ENCODE data around the gene FOXP1. TPM values are rescaled to one million over a fixed set of nuclear protein-coding genes. Genes with fewer than 3 reads are reported as not detected.

Gene FOXP1
- total RNA-seq, 2 donors from 2014 or later: 41.7 to 94.3 TPM

DNA sequence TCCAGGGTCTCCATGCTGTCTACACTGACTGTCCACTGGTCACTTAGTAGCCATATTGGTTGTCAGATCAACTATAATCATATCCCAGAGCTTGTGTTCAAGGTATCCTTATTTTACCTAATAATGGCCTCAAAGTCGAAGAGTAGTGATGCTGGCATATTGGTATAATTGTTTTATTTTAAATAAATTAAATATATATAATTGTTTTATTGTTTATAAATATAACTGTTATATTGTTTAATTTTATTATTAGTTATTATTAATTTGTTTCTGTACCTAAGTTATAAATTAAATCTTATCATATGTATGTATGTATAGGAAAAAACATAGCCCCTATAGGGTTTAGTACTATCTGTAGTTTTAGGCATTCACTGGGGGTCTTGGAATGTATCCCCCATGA is 205.0 kb downstream of the FOXP1 start:
- Histone ChIP-seq H3K4me1 (ENCODE audit: control insufficient read depth, insufficient read depth, low read length) (peaks cover 10% of the 10 kb centered on the region), H3K27ac (ENCODE audit: low read depth, low read length) (no peak overlapping the region), H3K9me3 (ENCODE audit: control insufficient read depth, low read length) (no peaks in the 10 kb centered on the region), H3K27me3 (ENCODE audit: control insufficient read depth, insufficient read depth, low read length, poor library complexity, severe bottlenecking) (no peaks in the 10 kb centered on the region), H3K36me3 (ENCODE audit: control insufficient read depth, insufficient read depth, low read length) (no peaks in the 10 kb centered on the region), H3K4me3 (ENCODE audit: low read length) (no peak overlapping the region), H3K9ac (ENCODE audit: extremely low read depth, low read length, poor library complexity, severe bottlenecking) (no peak overlapping the region)
- no peaks in the 10 kb centered on the region for H3K27me3 Mint-ChIP-seq (ENCODE audit: insufficient read depth)
- no peaks in the 10 kb centered on the region for H3K36me3 Mint-ChIP-seq (ENCODE audit: low read depth)
- WGBS, 2 experiments (ENCODE audit: insufficient coverage in 1 of 2, insufficient read length in 1 of 2): no CpG with 5 or more reads among the region's 1 CpG
- no peak for DNase-seq
- H3K9me3 Mint-ChIP-seq: no peaks in the 10 kb centered on the region
- H3K4me1 Mint-ChIP-seq: peaks cover 30% of the 10 kb centered on the region
- H3K27ac Mint-ChIP-seq: no peak overlapping the region
- no peak for TF ChIP-seq CTCF (conservative IDR thresholded peaks at IDR 0.05)
- no peak overlapping the region for H3K4me3 Mint-ChIP-seq

GRCh38 chr3:71376911-71377310 is 206.6 kb downstream of the FOXP1 start:
- no peak overlapping the region for H3K4me3 Mint-ChIP-seq
- H3K4me3 ChIP-seq (ENCODE audit: low read length): no peak overlapping the region
- H3K9me3 Mint-ChIP-seq: no peaks in the 10 kb centered on the region
- no peak for TF ChIP-seq CTCF (conservative IDR thresholded peaks at IDR 0.05)
- H3K27ac Mint-ChIP-seq: no peak overlapping the region
- no peaks in the 10 kb centered on the region for H3K36me3 Mint-ChIP-seq (ENCODE audit: low read depth)
- H3K27me3 ChIP-seq (ENCODE audit: control insufficient read depth, insufficient read depth, low read length, poor library complexity, severe bottlenecking): no peaks in the 10 kb centered on the region
- H3K27me3 Mint-ChIP-seq (ENCODE audit: insufficient read depth): no peaks in the 10 kb centered on the region
- DNase-seq: no peak
- H3K9me3 ChIP-seq (ENCODE audit: control insufficient read depth, low read length): no peaks in the 10 kb centered on the region
- 93 to 100% methylated on average over 1 to 3 of the region's 4 CpGs for WGBS, 2 experiments (ENCODE audit: insufficient coverage in 1 of 2, insufficient read length in 1 of 2)
- H3K36me3 ChIP-seq (ENCODE audit: control insufficient read depth, insufficient read depth, low read length): no peaks in the 10 kb centered on the region
- peaks cover 10% of the 10 kb centered on the region for H3K4me1 ChIP-seq (ENCODE audit: control insufficient read depth, insufficient read depth, low read length)
- H3K4me1 Mint-ChIP-seq: peaks cover 32% of the 10 kb centered on the region
- H3K9ac ChIP-seq (ENCODE audit: extremely low read depth, low read length, poor library complexity, severe bottlenecking): no peak overlapping the region
- H3K27ac ChIP-seq (ENCODE audit: low read depth, low read length): no peak overlapping the region

- no peaks in the 10 kb centered on the region for H3K36me3 ChIP-seq (ENCODE audit: control insufficient read depth, insufficient read depth, low read length)
- no peaks in the 10 kb centered on the region for H3K9me3 ChIP-seq (ENCODE audit: control insufficient read depth, low read length)
- H3K9ac ChIP-seq (ENCODE audit: extremely low read depth, low read length, poor library complexity, severe bottlenecking): no peak overlapping the region
- 90% methylated on average over 2 to 4 of the region's 5 CpGs for WGBS, 2 experiments (ENCODE audit: insufficient coverage in 1 of 2, insufficient read length in 1 of 2)
- H3K4me1 ChIP-seq (ENCODE audit: control insufficient read depth, insufficient read depth, low read length): peaks cover 10% of the 10 kb centered on the region
- no peak for DNase-seq
- Mint-ChIP-seq H3K9me3 (no peaks in the 10 kb centered on the region), H3K36me3 (ENCODE audit: low read depth) (peaks cover 2% of the 10 kb centered on the region), H3K27ac (no peak overlapping the region), H3K4me1 (peaks cover 32% of the 10 kb centered on the region), H3K4me3 (no peak overlapping the region), H3K27me3 (ENCODE audit: insufficient read depth) (no peaks in the 10 kb centered on the region)
- no peak overlapping the region for H3K27ac ChIP-seq (ENCODE audit: low read depth, low read length)
- no peak overlapping the region for H3K4me3 ChIP-seq (ENCODE audit: low read length)
- no peaks in the 10 kb centered on the region for H3K27me3 ChIP-seq (ENCODE audit: control insufficient read depth, insufficient read depth, low read length, poor library complexity, severe bottlenecking)
- TF ChIP-seq CTCF (conservative IDR thresholded peaks at IDR 0.05): no peak
Measured at GRCh38 chr3:71376503-71376902, 207.0 kb downstream of the FOXP1 start.
